Spinal cord (tissue), 4 donors: ENCODE measurements around the gene PCDH11Y. TPM values are rescaled to one million over a fixed set of nuclear protein-coding genes. Genes with fewer than 3 reads are reported as not detected.

Experiments used
- polyA plus RNA-seq, 2 donors: library from polyadenylated mRNA; unstranded; fragments of 120-200 nt; gene quantifications; one replicate each; pipeline ENCODE4 v1.2.1, GENCODE V29; 2013; ENCODE audit not compliant: insufficient read length in 2 of 2
- small RNA-seq: library from RNA; depleted of rRNA; stranded (forward); fragments of <200 nt; gene quantifications from one replicate; pipeline ENCODE3, GENCODE V24; 2014; ENCODE audit warnings: low replicate concordance
- total RNA-seq, 2 donors: library from RNA; depleted of rRNA in 1 of 2; stranded (reverse); fragments of 120-200 nt in 1 of 2; fragments of >200 nt in 1 of 2; gene quantifications; one replicate each; pipeline versions ENCODE4 v1.2.3 to v1.2.4, GENCODE V29; 2013 to 2014

The PCDH11Y gene
- total and polyA plus RNA-seq, 4 donors: 0.40 to 35.6 (median 8.9) TPM

Small RNA genes within 50 kb of the gene (small RNA-seq; reads per million reads assigned to genes)
- gene RNU2-57P: not detected
- not detected for gene SNX3P1Y
